ENCODE measurements around the gene PRODH2. TPM values are rescaled to one million over a fixed set of nuclear protein-coding genes. Genes with fewer than 3 reads are reported as not detected.

Gene PRODH2
- total and polyA plus RNA-seq, 10 of the 15 experiments (the other 5 are each of a cell fraction or from before 2014, with no cell fraction given), result 0.07 TPM; not detected in 9

DNA sequence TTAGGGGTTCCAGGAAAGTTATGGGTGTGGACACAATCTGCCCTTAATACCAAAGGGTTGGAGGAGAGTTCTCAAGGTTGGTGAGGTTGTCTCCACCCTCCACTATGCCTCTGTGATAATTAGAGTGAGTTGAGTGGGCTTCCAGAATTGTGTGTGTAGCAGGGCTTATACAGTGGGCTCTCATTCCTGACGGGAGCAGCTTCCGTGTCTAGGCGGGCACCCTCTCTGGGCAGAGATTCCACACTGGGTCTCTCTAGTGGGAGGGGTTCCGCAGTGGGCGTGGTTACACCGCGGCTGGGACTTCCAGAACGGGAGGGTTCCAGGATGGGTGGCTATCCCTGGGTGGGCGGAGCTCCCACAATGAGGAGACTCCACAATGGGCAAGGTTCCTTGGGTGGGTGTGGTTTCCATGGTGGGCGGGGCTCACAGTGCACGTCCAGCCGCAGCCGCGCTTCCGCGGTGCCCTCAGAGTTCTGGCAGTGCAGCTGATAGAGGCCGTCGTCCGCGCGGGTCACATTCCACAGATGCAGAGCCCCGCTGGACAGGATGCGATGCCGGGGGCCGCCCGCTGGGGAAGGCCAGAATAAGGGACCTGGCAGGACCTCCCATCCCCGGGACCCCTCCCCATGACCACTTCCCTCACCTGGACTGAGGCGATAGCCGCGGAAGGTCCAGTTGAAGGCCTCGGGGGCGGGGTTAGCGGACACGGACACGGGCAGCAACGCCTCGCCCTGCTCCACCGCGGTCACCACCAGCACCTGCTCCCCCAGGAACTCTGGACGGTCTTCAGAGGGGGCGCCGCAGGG lies 31.2 kb upstream of the PRODH2 start:
- no peaks in the 10 kb centered on the region for H3K79me2 ChIP-seq (ENCODE audit: control insufficient read depth, insufficient read depth, low read length)
- H4K20me1 ChIP-seq (ENCODE audit: control insufficient read depth, insufficient read depth), result no peaks in the 10 kb centered on the region
- peaks cover 3 to 5% of the 10 kb centered on the region in 2 experiments; a peak in 3 of 4 replicates for H3K27me3 ChIP-seq (replicated peaks in 1 of 2; ENCODE audit: control insufficient read depth in 2 of 2, insufficient read depth in 2 of 2, low read length in 1 of 2)
- H3K27ac ChIP-seq (ENCODE audit: control insufficient read depth, insufficient read depth), result no peak overlapping the region
- no peaks in the 10 kb centered on the region for H3K4me1 ChIP-seq (ENCODE audit: control insufficient read depth, insufficient read depth, low read length)
- H3K36me3 ChIP-seq (ENCODE audit: control insufficient read depth in 2 of 2, insufficient read depth in 2 of 2, low read length in 1 of 2), result no peaks in the 10 kb centered on the region
- BruUV-seq (replicated peaks), result no TSS peak
- H3K4me3 ChIP-seq, result no peak overlapping the region
- no peaks in the 10 kb centered on the region; the same call in 2 of the 3 replicates for H3K9me3 ChIP-seq (replicated peaks; ENCODE audit: control insufficient read depth, insufficient read depth, low read length)
- TF ChIP-seq, protein P1, sequence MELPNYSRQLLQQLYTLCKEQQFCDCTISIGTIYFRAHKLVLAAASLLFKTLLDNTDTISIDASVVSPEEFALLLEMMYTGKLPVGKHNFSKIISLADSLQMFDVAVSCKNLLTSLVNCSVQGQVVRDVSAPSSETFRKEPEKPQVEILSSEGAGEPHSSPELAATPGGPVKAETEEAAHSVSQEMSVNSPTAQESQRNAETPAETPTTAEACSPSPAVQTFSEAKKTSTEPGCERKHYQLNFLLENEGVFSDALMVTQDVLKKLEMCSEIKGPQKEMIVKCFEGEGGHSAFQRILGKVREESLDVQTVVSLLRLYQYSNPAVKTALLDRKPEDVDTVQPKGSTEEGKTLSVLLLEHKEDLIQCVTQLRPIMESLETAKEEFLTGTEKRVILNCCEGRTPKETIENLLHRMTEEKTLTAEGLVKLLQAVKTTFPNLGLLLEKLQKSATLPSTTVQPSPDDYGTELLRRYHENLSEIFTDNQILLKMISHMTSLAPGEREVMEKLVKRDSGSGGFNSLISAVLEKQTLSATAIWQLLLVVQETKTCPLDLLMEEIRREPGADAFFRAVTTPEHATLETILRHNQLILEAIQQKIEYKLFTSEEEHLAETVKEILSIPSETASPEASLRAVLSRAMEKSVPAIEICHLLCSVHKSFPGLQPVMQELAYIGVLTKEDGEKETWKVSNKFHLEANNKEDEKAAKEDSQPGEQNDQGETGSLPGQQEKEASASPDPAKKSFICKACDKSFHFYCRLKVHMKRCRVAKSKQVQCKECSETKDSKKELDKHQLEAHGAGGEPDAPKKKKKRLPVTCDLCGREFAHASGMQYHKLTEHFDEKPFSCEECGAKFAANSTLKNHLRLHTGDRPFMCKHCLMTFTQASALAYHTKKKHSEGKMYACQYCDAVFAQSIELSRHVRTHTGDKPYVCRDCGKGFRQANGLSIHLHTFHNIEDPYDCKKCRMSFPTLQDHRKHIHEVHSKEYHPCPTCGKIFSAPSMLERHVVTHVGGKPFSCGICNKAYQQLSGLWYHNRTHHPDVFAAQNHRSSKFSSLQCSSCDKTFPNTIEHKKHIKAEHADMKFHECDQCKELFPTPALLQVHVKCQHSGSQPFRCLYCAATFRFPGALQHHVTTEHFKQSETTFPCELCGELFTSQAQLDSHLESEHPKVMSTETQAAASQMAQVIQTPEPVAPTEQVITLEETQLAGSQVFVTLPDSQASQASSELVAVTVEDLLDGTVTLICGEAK (IDR thresholded peaks at IDR 0.05; ENCODE audit: borderline replicate concordance), result no peak
- CTCF ChIA-PET, result no interaction called here
- FAIRE-seq (no peak), DNase-seq (ENCODE audit: low read depth, low spot score) (no peak), ATAC-seq (no peak)
- POLR2A ChIA-PET, result no interaction called here
- in situ Hi-C loops (cut with MboI) (no loop called here), intact Hi-C loops (cut with micrococcal nuclease; ENCODE audit: unreplicated experiment) (no loop called here)
- H3K4me2 ChIP-seq (ENCODE audit: control insufficient read depth, insufficient read depth), result no peak overlapping the region
- SMC1A ChIA-PET (ENCODE audit: uncharacterized antibody, unreplicated experiment), result no interaction called here
- H2AFZ ChIP-seq (ENCODE audit: control insufficient read depth, low read depth, low read length), result no peak overlapping the region
- 47% methylated on average over 42 of the region's 42 CpGs for WGBS (ENCODE audit: insufficient coverage, insufficient replicate concordance, low lambda C conversion rate, missing lambda C conversion rate)
- RAD21 ChIA-PET (ENCODE audit: unreplicated experiment), result no interaction called here
- H3K9ac ChIP-seq (ENCODE audit: control insufficient read depth, insufficient read depth, low read length), result no peak overlapping the region
